ENCODE data around the gene PPP1R13L. TPM values are rescaled to one million over a fixed set of nuclear protein-coding genes. Genes with fewer than 3 reads are reported as not detected.

Gene PPP1R13L
- total RNA-seq, 4 donors from 2014 or later: 0.51 to 30.2 (median 3.0) TPM

- peak; percentile 95 to 97 for DNase-seq
- Histone ChIP-seq H3K27ac (peak overlapping the region; percentile 90 to 92), H3K4me3 (peak overlapping the region; percentile 46 to 52), H3K36me3 (no peaks in the 10 kb centered on the region), H3K9me3 (no peaks in the 10 kb centered on the region), H3K27me3 (no peaks in the 10 kb centered on the region), H3K4me1 (peaks cover 0 to 6% of the 10 kb centered on the region in 2 donors)
- intact Hi-C loops (cut with DNase I; ENCODE audit: low total_unique reads): no loop called here
- TF ChIP-seq POLR2A (IDR thresholded peaks at IDR 0.05): peak in 1 of 2 donors; percentile 67
- TF ChIP-seq CTCF (IDR thresholded peaks at IDR 0.05): peak in 2 of 4 experiments; percentile 10 to 11
Observed at GRCh38 chr19:45444318-45445041, 39.6 kb upstream of the PPP1R13L start.

DNA sequence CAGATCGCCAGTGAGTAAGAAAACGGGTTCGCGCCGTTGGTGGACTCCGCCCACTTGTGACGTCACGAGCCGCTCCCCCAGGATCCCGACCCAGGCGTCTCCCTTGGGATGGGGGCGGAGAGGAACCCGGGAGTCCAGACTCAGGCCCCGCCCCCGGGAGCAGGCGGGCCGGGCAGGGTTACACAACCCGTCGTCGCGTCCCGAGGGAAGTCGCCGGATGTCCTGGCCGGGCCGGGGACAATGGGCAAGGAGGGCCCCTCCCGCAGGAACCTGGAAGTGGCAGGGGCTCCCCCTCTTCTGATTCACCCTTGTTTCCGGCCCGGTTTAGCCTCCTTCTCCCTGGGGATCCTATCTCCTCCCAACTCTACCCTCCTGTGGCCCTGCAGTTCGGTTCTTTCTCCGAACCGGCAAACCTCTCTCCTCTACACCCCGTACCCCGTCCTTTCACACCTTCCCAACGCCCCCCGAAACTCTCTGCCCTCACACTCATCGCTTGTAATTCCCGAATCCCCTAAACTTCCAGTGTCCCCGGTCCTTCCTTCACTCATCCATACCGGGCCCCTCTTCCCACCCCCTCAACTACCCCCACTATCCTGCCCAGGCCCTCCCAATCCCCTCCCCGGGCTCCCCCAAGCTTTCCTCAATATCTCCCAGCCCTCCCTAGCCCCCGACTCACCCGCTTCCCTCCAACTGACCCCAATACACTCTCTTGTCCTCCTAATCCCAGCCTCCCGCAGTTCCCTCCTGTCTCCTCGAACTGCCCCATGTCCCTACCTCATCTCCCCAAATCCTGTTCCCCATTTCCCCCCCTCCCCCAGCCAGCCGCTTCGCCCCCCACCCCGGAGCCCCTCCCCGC lies 38.8 kb upstream of the PPP1R13L start:
- Histone ChIP-seq H3K27ac (peak overlapping the region; percentile 90 to 92), H3K4me3 (peak overlapping the region; percentile 46 to 52), H3K36me3 (no peaks in the 10 kb centered on the region), H3K4me1 (peaks cover 0 to 6% of the 10 kb centered on the region in 2 donors), H3K9me3 (no peaks in the 10 kb centered on the region), H3K27me3 (no peaks in the 10 kb centered on the region)
- intact Hi-C loops (cut with DNase I; ENCODE audit: low total_unique reads): no loop called here
- TF ChIP-seq POLR2A (IDR thresholded peaks at IDR 0.05) (peak; percentile 40 to 85), CTCF (IDR thresholded peaks at IDR 0.05) (no peak)
- DNase-seq: peak; percentile 95 to 96

GRCh38 chr19:45442778-45443461 lies 38.1 kb upstream of the PPP1R13L start:
- Histone ChIP-seq H3K4me3 (peak overlapping the region; percentile 46 to 52), H3K9me3 (no peaks in the 10 kb centered on the region), H3K36me3 (no peaks in the 10 kb centered on the region), H3K27ac (peak overlapping the region; percentile 90 to 92), H3K4me1 (peaks cover 0 to 6% of the 10 kb centered on the region in 2 donors), H3K27me3 (no peaks in the 10 kb centered on the region)
- DNase-seq: peak; percentile 44 to 61
- intact Hi-C loops (cut with DNase I; ENCODE audit: low total_unique reads): no loop called here
- TF ChIP-seq CTCF (IDR thresholded peaks at IDR 0.05) (no peak), POLR2A (IDR thresholded peaks at IDR 0.05) (no peak)

DNA sequence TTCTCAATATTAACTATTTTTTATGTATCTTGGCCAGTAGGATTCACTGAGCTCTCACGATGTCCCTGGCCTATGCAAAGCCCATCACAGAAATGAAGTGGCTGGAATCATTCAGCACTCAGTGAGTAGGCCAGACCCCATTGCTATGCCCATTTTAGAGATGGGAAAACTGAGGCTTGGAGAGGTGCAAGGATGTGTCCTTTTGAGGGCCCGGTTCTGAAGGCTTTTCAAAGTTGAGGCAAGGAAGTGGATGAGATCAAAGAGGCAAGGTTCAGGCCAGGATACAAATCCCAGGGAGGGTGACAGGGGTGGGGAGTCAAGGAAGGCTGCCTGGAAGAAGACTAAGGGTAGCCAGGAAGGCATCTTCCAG lies 37.5 kb upstream of the PPP1R13L start:
- intact Hi-C loops (cut with DNase I; ENCODE audit: low total_unique reads): no loop called here
- no peak for DNase-seq
- no peak for TF ChIP-seq CTCF (IDR thresholded peaks at IDR 0.05)
- no peak for TF ChIP-seq POLR2A (IDR thresholded peaks at IDR 0.05)

More for the DNA sequence above, 37.5 kb upstream of the PPP1R13L start:
- Histone ChIP-seq H3K4me1 (peaks cover 0 to 6% of the 10 kb centered on the region in 2 donors), H3K36me3 (no peaks in the 10 kb centered on the region), H3K9me3 (no peaks in the 10 kb centered on the region), H3K27ac (peak overlapping the region; percentile 90 to 92), H3K4me3 (no peak overlapping the region), H3K27me3 (no peaks in the 10 kb centered on the region)

Data from uterus (tissue), 4 donors.